Measurements from ENCODE around the gene RIMOC1. TPM values are rescaled to one million over a fixed set of nuclear protein-coding genes. Genes with fewer than 3 reads are reported as not detected.
"Not testable (repeated sequence)": the region's sequence is repeated elsewhere in the genome, so short reads cannot be mapped to it uniquely, and the experiment has no call there.

The RIMOC1 gene
- polyA plus RNA-seq, 2 donors: 5.6 to 6.6 TPM

- H3K27ac ChIP-seq (ENCODE audit: low read depth in 2 of 2, low read length in 1 of 2); H3K9me3 ChIP-seq (ENCODE audit: control insufficient read depth in 2 of 2, insufficient read depth in 1 of 2, low read depth in 1 of 2, low read length in 1 of 2); H3K4me3 ChIP-seq (ENCODE audit: low read depth in 1 of 2, low read length in 2 of 2); H3K4me1 ChIP-seq (ENCODE audit: control insufficient read depth in 2 of 2, insufficient read depth in 2 of 2, low read length in 1 of 2); H3K27me3 ChIP-seq (ENCODE audit: control insufficient read depth in 1 of 2, insufficient read depth in 2 of 2, low read length in 2 of 2); H3K36me3 ChIP-seq (ENCODE audit: control insufficient read depth in 2 of 2, insufficient read depth in 2 of 2, low read length in 1 of 2): not testable (repeated sequence)
- 88 to 89% methylated on average over 7 of the region's 7 CpGs for WGBS, 2 donors
Measured at GRCh38 chr5:41945332-41945955, 41.3 kb downstream of the RIMOC1 start.

- Histone ChIP-seq H3K36me3 (ENCODE audit: control insufficient read depth in 2 of 2, insufficient read depth in 2 of 2, low read length in 1 of 2) (no peaks in the 10 kb centered on the region), H3K9me3 (ENCODE audit: control insufficient read depth in 2 of 2, insufficient read depth in 1 of 2, low read depth in 1 of 2, low read length in 1 of 2) (no peaks in the 10 kb centered on the region), H3K27ac (ENCODE audit: low read depth in 2 of 2, low read length in 1 of 2) (no peak overlapping the region), H3K27me3 (ENCODE audit: control insufficient read depth in 1 of 2, insufficient read depth in 2 of 2, low read length in 2 of 2) (no peaks in the 10 kb centered on the region), H3K4me1 (ENCODE audit: control insufficient read depth in 2 of 2, insufficient read depth in 2 of 2, low read length in 1 of 2) (no peaks in the 10 kb centered on the region), H3K4me3 (ENCODE audit: low read depth in 1 of 2, low read length in 2 of 2) (no peak overlapping the region)
- WGBS, 2 donors: 77 to 85% methylated on average over 3 of the region's 3 CpGs
Measured at GRCh38 chr5:41951224-41951623, 47.1 kb downstream of the RIMOC1 start.

Other genes with a start within 250 kb of the RIMOC1 start
- gene OXCT1, start 33.9 kb upstream of the RIMOC1 start, polyA plus RNA-seq: 10 to 100 TPM; 11.4 to 28.6 TPM
- gene FBXO4, start 20.9 kb downstream of the RIMOC1 start, polyA plus RNA-seq: 1 to 10 TPM; 6.4 to 7.6 TPM